Umbilical cord (tissue), 2 donors: ENCODE measurements around the gene CHD5. TPM values are rescaled to one million over a fixed set of nuclear protein-coding genes. Genes with fewer than 3 reads are reported as not detected.

Source experiments
- DNase-seq: peaks from one replicate; pipeline ENCODE4 v3.0.0-alpha.2; 2015; ENCODE audit warnings: low spot score
- total RNA-seq: library from RNA; depleted of rRNA; stranded (reverse); fragments of >200 nt; gene quantifications from one replicate; pipeline ENCODE4 v1.2.3, GENCODE V29; 2014; ENCODE audit warnings: low replicate concordance; ENCODE audit not compliant: insufficient read depth

Gene CHD5
- total RNA-seq, 1 donor from 2014 or later: 2.4 TPM

DNA sequence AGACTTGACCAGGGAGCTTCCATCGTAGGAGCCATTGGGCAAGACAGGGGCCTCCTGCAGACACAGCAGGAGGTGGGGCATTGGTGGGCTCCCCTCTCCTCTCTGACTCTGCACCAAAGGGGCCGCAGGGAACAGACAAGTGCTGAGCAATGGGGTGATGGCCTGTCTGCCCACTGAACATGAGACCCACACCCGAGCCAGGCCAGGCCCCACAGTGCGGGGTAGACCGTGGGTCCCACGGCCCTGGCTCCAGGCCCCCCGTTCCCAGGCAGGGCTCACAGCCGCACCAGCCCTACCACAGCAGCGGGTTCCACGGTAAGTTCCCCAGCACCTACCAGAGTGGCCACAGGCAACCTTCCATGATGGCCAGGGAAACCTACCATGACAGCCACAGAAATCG, 45.9 kb downstream of the CHD5 start:
- no peak for DNase-seq

DNA sequence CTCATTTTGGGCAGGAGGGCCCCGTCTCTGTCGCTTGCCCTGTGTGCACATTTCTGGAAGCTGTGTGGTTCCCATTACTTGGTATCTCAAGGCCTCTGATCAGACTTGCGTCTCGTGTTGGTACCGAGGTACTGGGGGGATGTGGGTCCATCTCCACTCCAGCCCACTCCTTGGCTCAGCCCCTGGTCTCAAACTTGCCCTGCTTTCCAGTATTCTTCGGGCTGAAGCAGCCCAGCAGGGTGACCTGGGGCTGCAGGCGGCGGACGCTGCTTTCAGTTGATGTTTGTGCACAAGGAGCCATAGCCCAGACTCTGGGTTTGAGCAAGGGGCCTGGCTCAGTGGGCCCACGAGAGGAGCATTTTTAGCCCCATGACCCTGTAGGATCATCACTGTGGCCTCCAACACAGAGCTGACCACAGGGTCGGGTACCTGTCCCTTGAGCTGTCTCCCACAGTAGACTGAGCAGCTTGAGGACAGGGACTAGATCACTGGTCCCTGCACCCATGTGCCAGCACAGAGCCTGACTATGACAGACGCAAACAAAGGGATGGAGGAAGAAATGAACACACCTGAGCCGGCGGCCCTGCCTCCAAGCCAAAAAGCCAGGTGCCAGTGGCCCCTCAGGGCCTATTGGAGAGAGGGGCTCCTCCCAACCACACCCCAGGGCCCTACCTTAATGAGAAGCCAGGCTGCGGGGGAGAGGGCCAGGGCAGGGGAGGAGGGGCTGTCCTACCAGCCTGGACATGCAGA, 46.8 kb downstream of the CHD5 start:
- no peak for DNase-seq

DNA sequence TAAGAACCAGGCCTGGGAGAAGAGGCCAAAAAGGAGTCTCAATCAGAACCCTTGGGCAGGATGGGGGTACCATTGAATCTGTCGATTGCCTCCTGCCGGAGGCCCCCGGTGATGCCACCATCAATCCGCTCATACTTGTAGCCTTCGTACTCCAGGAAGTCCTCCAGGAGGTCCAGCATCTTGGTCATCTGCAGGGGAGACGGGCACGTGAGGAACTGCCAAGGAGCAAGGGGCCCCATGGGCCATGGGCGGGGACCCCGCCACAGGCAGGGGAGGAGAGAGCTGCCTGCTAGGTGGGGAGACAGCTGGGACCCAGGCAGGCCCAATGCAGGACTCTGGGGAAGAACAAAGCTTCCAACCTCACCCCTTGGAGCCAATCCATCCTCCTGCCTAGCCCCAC, 48.6 kb downstream of the CHD5 start:
- no peak for DNase-seq

DNA sequence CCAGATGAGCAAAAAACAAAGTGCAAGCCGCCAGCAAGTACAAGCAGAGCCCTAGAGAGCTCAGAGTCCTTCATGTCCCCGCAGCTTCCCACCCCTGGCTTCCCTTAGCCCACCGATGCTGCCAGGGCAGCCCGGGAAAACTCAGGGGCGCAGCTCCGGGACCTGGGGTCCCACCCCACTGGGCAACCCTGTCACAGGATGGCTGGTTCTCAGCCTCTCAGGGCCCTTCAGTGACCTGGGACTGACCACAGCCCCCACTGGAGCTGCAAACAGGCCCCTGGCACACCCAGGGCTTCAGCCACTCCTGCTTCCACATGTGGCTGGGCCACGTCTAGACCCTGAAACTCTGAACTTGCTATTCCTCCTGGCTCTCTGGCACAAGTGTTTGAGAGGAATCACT, 49.5 kb downstream of the CHD5 start:
- DNase-seq: no peak

DNA sequence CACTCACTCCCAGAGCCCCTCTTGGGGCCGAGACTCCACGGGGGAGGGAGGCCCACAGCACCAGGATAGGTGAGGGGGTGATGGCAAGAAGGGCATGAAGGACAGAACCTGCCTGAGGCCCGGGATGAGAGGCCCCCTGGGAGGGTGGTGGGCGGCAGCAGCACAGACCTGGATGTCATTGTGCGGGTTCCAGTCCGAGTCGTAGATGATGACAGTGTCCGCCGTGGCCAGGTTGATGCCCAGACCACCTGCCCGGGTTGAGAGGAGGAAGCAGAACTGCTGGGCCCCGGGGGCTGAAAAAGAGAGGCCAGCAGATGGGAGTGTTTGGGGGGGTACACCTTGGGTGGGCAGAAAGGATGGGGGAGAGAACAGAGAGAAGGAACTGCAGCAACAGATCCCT, 50.1 kb downstream of the CHD5 start:
- DNase-seq: no peak

DNA sequence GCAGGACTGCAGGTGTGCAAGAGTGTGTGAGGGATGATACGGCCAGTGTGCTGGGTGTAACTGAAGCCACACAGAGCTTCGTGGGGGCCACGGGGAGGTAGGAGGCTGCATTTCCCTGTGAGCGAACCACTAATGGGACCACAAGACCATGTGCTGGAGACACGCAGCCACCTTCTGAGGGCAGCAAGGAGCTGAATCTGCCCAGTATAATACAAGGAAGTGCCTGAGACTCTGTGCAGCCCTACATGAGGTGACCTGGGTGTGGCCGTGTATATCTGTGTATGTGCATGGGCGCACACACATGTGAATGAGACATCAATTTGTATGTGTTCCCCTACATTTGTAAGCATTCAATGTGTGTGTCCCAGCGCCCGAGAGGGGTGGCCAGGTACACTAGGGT, 50.8 kb downstream of the CHD5 start:
- no peak for DNase-seq

DNA sequence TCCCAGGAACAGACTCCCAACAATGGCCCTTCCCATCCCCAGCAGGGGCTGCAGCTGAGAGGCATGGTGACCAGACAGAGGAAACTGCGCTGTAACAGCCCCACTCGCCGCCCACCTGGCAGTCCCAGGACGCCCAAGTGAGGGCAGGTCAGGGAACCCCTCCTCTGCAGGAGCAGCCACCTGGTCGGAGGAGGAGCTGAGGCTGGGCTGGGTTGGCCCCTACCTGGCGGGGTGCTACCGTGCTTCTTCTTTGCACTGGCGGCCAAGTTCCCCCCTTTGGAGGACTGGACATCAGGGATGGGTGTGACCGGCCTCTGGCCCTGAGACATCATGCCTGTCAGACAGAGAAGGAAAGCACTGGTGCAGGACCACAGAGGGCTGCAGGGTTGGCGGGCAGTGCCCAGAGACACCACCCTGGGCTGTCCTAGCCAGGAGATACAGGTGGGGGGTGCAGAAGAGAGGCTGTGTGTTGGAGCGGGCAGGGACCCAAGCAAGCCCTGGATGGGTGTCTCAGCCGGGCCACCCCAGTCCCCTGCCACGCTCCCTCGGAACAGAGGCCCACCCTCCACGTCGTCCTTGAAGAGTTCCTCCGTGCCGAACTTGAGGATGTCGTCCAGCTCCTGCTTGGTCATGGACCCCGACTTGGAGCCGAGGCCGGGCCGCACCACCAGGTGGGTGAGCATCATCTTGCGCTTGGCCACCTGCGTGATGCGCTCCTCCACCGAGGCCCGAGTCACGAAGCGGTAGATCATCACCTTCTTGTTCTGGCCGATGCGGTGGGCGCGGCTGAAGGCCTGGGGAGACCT, 51.6 kb downstream of the CHD5 start:
- no peak for DNase-seq

DNA sequence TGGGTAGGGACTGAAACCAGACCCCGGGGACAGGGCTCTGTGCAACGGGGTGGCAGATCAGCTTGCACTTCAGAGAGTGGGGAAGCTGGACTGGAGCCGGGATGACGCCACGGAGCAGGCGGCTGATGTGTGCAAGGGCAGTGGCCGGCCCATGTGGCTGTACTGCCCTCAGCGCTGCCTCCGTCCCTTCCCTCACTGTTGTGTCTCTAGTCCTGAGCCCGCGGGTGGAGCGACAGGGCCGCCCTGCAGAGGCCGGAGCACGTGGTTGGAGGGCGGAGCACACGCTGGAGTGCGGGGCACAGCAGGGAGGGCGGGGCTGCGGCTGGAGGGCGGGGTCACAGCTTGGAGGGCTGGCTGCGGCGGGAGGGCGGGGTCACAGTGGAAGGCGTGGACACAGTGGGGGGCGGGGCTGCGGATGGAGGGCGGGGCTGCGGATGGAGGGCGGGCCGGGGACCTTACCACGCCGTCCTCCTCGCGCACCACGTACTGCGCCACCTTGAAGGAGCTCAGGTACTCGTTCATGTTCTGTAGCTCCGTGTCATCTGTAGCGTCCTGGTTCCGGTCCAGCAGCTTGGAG, 52.4 kb downstream of the CHD5 start:
- peak; percentile 35 for DNase-seq

DNA sequence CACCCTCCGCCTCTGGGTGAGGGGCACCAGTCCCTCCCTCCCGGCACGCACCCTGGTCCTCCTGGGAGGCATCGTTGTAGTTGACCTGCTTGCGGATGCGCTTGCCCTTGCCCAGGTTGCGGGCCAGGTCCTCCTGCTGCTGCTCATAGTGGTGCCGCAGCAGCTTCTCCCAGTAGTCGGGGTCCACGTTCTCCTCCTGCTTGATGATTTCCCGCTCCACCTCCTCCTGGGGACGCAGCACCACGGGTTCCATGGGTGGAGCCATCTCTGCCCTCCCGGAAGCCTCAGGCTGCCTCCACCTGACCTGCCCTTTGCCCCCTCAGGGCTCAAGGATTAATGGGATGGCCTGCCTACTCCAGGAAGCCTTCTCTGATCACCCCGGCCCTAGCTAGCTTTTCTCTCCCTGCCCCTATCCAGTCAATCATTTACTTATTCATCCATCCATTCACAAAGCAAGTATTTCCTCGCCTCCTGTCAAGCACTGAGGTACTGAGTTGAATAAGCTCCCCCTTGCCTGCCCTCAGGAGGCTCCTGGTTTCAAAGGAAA, 53.5 kb downstream of the CHD5 start:
- DNase-seq: no peak

DNA sequence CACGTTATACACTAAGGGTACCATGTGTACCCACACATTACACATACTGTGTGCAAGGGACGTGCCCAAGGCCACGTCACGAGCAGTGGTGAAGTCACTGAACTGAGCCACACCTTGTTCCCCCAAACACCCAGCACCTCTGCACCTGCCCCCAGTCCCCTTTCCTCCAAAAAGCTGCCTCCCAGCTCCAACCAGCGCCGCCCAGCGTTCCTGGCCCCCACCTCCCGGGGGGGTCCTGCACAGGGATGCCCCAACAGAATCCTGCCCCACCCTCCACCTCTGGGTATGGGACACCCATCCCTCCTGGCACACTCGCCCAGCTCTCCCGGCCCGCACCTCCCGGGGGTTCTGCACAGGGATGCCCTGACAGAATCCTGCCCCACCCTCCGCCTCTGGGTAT, 54.1 kb downstream of the CHD5 start:
- DNase-seq: no peak

DNA sequence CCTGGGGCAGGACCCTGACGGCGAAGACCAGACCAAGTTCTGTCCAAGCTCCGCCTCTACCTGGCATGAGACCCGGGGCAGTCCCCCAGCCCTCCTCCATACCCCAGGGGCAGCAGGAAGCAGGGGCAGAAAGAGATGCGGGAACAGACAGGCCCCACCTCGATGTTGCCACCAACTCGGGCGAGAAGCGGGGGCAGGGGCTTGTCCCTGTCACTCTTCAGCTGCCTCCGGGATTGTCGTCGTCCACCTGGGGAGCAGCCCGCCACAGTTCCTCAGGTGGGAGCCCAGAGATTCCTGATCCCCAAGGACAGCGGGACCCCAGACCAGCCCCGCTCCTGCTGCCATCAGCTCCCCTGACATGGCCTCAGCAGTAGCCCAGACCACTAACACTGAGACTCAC, 54.8 kb downstream of the CHD5 start:
- DNase-seq: no peak

DNA sequence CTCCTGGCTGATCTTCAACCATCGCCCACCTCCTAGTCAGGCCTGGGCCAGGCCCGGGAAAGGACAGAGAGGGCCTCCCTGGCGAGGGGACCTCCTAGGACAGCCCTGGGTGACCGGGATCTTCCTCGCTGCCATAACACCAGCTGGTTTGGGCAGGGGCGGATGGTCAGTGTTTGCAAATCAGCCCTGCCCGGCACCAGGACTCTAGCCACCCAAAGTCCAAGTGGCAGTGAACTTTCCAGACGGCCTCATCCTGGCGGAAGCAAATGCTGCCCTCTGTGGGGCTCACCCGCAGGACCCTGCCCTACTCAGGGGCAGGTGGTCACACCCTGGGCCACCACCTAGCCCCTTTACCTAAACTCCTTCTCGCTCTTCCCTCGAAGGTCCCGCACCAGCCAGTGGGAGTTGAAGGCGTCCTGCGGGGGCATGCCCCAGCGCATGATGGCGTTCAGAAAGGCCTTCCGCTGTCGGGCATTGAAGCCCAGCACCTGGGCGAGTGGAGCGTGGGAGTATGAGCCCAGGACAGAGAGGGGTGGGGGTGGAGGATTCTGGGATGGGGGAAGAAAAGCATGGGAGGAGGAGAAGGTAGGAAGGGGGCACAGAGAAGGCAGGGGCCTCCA, 55.3 kb downstream of the CHD5 start:
- DNase-seq: no peak

DNA sequence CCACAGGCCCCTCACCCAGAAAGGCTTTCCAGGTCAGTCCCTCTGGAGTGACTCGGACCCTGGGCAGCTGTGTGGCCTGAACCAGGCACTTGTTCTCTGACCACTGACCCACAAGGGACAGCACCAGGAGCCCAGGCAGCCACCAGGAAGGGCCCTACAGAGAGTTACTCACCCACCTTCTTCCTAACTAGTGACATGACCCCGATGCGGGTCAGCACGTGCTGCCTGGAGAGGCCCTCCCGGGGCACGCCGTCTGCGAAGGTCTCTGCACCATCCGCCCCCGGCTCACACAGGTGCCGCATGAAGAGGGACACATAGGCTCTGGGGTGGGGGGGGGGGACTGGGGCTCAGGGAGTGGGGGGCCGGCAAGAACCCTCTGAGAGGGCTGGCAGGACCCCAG, 55.8 kb downstream of the CHD5 start:
- DNase-seq: no peak

DNA sequence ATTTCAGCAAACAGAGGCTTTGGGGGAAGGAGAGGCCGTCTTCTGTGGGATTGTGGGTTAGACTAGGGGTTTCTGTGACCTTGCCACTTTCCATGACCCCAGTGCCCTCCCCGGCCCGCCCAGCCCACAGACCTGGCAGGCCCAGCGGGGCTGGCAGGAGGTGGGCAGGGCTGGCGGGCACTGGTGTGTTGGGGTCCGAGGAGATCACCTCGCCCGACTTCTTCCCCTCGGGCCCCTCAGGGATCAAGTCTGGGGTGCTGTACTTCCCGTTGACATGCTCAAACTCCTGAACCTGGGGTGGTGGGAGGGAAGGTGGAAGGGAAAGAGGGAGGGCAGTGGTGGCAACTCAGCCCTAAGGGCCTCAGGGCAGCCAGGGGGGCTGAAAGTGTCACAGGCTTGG, 56.3 kb downstream of the CHD5 start:
- DNase-seq: no peak

DNA sequence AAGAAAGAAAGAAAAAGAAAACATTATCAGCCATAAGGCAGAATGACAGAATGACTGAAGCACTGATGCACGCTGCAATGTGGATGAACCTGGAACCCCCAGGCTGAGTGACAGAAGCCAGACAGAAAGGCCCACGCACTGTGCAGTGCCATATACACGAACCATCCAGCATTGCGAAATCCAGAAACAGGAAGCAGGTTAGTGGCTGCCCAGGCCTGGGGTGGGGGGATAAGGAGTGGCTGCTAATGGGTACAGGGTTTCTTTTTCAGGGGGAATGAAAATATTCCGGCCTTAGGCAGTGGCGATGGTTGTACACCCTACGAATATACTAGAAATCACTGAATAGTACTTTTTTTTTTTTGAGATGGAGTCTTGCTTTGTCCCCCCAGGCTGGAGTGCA, 57.0 kb downstream of the CHD5 start:
- no peak for DNase-seq

DNA sequence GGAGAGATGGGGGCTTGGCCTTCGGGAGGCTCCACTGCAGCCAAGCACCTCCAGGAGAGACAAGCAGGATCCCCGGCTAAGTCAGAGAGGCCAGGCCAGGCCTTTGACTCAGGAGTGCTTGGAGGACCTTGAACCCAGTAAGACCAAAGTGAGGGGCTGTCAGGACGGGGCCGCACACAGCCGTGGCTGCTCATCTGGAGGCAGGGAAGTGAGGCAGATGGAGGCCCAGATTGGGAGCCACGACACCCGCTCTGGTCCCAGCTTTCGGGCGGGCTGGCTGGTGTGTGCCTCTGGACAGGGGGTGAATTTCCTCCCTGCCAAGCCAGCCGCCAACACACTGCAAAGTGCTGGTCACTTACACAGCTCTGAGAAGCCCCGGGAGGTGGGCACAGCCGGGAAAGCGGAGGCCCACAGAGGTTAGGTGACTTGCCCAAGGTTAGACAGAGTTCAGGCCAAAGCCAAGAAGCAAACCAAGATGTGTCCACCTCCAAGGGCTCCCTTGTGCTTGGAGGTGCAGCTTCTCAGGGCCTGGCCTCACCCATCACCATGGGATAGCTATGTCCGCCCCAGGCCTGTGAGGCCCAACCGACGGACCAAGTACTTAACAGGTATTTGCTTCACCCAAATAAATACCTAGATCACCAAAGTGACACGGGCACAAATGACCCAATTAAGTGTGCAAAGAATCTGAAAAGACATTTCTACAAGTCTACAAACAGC, 58.3 kb downstream of the CHD5 start:
- DNase-seq: no peak

DNA sequence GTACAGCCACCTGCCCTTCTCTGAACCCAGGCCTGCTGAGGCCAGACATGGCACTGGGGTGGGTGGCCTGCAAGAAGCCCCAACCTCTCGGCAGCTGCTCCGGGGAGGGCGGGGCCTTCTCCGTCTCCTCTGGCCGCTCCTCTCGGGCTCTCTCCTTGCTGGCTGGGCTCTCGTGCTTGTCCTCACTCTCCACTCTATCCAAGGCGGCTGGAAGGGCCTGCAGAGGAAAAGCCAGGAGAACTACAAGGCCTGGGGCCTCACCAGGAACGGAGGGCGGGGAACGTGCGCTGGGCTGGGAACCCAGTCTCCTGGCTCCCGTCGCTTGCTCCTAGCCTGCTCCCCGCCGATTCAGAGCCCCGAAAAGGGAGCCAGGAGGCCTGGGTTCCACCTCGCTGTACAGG, 59.1 kb downstream of the CHD5 start:
- DNase-seq: no peak

DNA sequence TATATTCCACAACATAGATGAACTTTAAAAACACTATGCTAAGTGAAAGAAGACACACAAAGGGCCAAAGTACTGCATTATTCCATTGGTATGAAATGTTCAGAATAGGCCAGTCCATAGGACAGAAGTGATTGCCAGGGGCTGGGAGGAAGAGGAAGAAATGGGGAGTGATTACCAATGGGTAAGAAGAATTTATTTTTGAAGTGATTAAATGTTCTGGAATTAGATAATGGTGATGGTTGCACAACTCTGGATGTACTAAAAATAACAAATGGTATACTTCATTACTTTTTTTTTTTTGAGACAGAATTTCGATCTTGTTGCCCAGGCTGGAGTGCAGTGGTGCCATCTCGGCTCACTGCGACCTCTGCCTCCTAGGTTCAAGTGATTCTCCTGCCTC, 61.7 kb downstream of the CHD5 start:
- DNase-seq: no peak

DNA sequence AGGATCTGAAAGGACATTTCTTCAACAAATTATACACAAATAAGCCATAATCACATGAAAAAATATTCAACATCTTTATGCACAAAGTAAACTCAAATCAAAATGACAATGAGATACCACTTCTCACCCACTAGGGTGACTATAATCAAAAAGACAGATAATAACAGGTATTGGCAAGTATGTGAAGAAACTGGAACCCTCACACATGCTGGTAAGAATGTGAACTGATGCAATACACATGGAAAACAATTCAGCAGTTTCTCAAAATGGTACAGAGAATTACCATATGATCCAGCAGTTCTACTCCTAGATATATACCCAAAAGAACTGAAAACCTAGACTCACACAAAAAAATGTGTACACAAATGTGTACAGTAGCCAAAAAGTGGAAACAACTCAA, 62.5 kb downstream of the CHD5 start:
- DNase-seq: no peak

DNA sequence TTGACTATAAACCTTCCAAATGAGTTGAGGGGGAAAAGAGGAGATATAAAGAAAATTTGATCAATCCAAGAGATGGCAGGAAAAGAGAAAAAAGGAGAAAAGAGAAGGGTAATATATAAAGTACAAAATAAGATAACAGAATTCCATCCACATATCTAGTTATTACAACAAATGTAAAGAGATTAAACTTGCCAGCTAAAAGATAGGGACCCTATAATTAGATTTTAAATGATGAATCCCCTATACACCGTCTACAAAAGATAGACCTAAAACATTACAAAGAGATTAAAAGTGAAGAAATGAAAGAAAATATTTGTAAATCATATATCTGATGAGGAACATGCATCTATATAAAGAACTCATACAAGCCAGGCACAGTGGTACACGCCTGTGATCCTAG, 63.1 kb downstream of the CHD5 start:
- no peak for DNase-seq

DNA sequence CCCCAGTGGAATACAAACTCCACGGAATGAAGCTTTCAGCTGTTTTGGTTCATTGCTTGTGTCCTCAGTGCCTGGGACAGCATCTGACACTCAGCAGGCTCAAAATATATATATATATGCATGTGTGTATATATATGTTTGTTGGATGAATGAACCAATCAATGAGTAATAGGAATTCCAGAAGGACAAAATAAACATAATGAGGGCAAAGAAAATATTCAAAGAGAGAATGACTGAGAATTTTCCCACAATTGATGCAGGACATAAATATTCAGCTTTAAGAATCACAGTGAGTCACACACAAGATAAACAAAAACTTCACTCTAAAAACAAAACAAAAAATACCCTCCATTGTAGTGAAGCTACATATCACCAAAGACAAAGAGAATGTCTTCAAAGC, 64.0 kb downstream of the CHD5 start:
- DNase-seq: no peak

DNA sequence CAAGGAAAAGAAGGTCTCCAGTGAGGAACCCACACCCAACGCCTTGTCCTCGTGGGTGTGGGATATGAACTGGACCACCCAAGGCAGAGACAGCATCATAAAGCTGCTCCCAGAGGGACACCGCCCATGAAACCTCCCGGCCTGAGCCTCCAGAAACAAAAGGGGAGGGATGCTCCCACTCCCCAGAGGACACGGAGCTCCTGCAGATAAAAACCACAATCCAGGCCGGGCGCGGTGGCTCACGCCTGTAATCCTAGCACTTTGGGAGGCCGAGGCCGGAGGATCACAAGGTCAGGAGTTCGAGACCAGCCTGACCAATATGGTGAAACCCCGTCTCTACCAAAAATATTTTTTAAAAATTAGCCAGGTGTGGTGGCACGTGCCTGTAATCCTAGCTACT, 66.4 kb downstream of the CHD5 start:
- DNase-seq: no peak
